ENCODE data around the gene PRRT3. TPM values are rescaled to one million over a fixed set of nuclear protein-coding genes. Genes with fewer than 3 reads are reported as not detected.

PRRT3 gene
- total and polyA plus RNA-seq, 9 of the 15 experiments (the other 6 are each of a cell fraction or from before 2014, with no cell fraction given) = 0.06 to 1.9 (median 1.2) TPM

DNA sequence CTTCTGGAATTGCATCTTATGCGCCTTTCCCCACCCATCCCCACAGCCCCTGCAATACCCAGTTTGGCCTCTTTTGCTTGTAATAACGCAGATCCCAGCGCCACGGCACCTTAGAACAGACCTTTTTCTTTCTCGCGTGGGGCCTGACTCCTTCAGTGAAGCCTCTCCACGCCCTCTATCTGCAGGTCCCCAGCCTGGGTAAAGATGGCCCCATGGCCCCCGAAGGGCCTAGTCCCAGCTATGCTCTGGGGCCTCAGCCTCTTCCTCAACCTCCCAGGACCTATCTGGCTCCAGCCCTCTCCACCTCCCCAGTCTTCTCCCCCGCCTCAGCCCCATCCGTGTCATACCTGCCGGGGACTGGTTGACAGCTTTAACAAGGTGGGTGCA is 18.0 kb downstream of the PRRT3 start:
- H3K4me3 ChIP-seq = peak overlapping the region; percentile 57
- H3K9me1 ChIP-seq (ENCODE audit: control insufficient read depth, insufficient read depth, low read length) = no peaks in the 10 kb centered on the region
- peaks cover 29% of the 10 kb centered on the region for H3K36me3 ChIP-seq (ENCODE audit: control insufficient read depth, insufficient read depth, low read length)
- peaks cover 20% of the 10 kb centered on the region for H3K79me2 ChIP-seq (ENCODE audit: control insufficient read depth, insufficient read depth, low read length)
- in situ Hi-C loops (cut with MboI) (no loop called here), intact Hi-C loops (cut with micrococcal nuclease) (loop anchor here (5.0 to 10.0 kb wide), 5 partner anchors 72 to 291 kb away; partner anchors contain the start of gene VHL)
- BruUV-seq (replicated peaks) = no TSS peak
- peak overlapping the region; percentile 76 to 99 for H3K9ac ChIP-seq (ENCODE audit: insufficient read depth in 1 of 2, low read depth in 2 of 2, low read length in 2 of 2)
- FAIRE-seq (no peak), DNase-seq (ENCODE audit: extremely low read depth in 1 of 4, low spot score in 3 of 4) (peak; percentile 43 to 67 (median 64)), ATAC-seq (peak; percentile 29)
- H4K20me1 ChIP-seq (replicated peaks; ENCODE audit: control insufficient read depth, insufficient read depth, low read length) = no peaks in the 10 kb centered on the region
- peak overlapping the region; percentile 88 for H3K27ac ChIP-seq (ENCODE audit: extremely low read depth, low read depth, low read length)
- peak overlapping the region; percentile 81 for H3K4me2 ChIP-seq (ENCODE audit: insufficient read depth, low read length)
- ChIA-PET CTCF (ENCODE audit: low intra/inter-chr PET ratio) (interaction anchor here (0.6 to 1.3 kb wide), 4 partner anchors 83 to 324 kb away, joined by 3 to 5 read pairs (median 4); no protein-coding TSS in a partner anchor), POLR2A (interaction anchor here (0.6 to 3.4 kb wide), 11 partner anchors 10 to 260 kb away, joined by 3 to 15 read pairs (median 4); partner anchors contain the start of genes BRPF1, EMC3 and IL17RC)
- peaks cover 11 to 39% of the 10 kb centered on the region in 2 experiments; a peak in 4 of 5 replicates for H3K4me1 ChIP-seq (replicated peaks in 1 of 2; ENCODE audit: control insufficient read depth in 2 of 2, insufficient read depth in 2 of 2, low read length in 2 of 2)
- H2AFZ ChIP-seq (ENCODE audit: low read depth, low read length) = peak overlapping the region; percentile 89
- H3K27me3 ChIP-seq (ENCODE audit: control insufficient read depth in 2 of 2, insufficient read depth in 2 of 2, low read length in 2 of 2) = no peaks in the 10 kb centered on the region
- H3K9me3 ChIP-seq (replicated peaks; ENCODE audit: control insufficient read depth, insufficient read depth, low read depth, low read length) = no peaks in the 10 kb centered on the region
- 3% methylated on average over 11 of the region's 11 CpGs for WGBS (ENCODE audit: insufficient coverage, low coverage, missing lambda C conversion rate)
- TF ChIP-seq GTF2E2 (tag; IDR thresholded peaks at IDR 0.05) (no peak), SAFB (IDR thresholded peaks at IDR 0.05; ENCODE audit: borderline replicate concordance, low read depth, low read length) (no peak), SMAD2 (IDR thresholded peaks at IDR 0.05; ENCODE audit: low read depth, low read length) (no peak), HMG20B (CRISPR knock-in tag; IDR thresholded peaks at IDR 0.05) (0 out of 2 replicates have a peak, but pooled peaks have one; percentile 53)
- TF ChIP-seq, protein P1, sequence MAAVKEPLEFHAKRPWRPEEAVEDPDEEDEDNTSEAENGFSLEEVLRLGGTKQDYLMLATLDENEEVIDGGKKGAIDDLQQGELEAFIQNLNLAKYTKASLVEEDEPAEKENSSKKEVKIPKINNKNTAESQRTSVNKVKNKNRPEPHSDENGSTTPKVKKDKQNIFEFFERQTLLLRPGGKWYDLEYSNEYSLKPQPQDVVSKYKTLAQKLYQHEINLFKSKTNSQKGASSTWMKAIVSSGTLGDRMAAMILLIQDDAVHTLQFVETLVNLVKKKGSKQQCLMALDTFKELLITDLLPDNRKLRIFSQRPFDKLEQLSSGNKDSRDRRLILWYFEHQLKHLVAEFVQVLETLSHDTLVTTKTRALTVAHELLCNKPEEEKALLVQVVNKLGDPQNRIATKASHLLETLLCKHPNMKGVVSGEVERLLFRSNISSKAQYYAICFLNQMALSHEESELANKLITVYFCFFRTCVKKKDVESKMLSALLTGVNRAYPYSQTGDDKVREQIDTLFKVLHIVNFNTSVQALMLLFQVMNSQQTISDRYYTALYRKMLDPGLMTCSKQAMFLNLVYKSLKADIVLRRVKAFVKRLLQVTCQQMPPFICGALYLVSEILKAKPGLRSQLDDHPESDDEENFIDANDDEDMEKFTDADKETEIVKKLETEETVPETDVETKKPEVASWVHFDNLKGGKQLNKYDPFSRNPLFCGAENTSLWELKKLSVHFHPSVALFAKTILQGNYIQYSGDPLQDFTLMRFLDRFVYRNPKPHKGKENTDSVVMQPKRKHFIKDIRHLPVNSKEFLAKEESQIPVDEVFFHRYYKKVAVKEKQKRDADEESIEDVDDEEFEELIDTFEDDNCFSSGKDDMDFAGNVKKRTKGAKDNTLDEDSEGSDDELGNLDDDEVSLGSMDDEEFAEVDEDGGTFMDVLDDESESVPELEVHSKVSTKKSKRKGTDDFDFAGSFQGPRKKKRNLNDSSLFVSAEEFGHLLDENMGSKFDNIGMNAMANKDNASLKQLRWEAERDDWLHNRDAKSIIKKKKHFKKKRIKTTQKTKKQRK (IDR thresholded peaks at IDR 0.05; ENCODE audit: borderline replicate concordance, low read depth, low read length) = no peak
- TF ChIP-seq, protein P2, sequence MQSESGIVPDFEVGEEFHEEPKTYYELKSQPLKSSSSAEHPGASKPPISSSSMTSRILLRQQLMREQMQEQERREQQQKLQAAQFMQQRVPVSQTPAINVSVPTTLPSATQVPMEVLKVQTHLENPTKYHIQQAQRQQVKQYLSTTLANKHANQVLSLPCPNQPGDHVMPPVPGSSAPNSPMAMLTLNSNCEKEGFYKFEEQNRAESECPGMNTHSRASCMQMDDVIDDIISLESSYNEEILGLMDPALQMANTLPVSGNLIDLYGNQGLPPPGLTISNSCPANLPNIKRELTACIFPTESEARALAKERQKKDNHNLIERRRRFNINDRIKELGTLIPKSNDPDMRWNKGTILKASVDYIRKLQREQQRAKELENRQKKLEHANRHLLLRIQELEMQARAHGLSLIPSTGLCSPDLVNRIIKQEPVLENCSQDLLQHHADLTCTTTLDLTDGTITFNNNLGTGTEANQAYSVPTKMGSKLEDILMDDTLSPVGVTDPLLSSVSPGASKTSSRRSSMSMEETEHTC (IDR thresholded peaks at IDR 0.05) = no peak
- TF ChIP-seq, protein P3, sequence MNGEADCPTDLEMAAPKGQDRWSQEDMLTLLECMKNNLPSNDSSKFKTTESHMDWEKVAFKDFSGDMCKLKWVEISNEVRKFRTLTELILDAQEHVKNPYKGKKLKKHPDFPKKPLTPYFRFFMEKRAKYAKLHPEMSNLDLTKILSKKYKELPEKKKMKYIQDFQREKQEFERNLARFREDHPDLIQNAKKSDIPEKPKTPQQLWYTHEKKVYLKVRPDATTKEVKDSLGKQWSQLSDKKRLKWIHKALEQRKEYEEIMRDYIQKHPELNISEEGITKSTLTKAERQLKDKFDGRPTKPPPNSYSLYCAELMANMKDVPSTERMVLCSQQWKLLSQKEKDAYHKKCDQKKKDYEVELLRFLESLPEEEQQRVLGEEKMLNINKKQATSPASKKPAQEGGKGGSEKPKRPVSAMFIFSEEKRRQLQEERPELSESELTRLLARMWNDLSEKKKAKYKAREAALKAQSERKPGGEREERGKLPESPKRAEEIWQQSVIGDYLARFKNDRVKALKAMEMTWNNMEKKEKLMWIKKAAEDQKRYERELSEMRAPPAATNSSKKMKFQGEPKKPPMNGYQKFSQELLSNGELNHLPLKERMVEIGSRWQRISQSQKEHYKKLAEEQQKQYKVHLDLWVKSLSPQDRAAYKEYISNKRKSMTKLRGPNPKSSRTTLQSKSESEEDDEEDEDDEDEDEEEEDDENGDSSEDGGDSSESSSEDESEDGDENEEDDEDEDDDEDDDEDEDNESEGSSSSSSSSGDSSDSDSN (IDR thresholded peaks at IDR 0.05; ENCODE audit: borderline replicate concordance in 1 of 2, low read depth in 2 of 2, low read length in 2 of 2) = peak in 1 of 2 experiments; percentile 28; a peak in 1 of 4 replicates
- TF ChIP-seq, protein P4, sequence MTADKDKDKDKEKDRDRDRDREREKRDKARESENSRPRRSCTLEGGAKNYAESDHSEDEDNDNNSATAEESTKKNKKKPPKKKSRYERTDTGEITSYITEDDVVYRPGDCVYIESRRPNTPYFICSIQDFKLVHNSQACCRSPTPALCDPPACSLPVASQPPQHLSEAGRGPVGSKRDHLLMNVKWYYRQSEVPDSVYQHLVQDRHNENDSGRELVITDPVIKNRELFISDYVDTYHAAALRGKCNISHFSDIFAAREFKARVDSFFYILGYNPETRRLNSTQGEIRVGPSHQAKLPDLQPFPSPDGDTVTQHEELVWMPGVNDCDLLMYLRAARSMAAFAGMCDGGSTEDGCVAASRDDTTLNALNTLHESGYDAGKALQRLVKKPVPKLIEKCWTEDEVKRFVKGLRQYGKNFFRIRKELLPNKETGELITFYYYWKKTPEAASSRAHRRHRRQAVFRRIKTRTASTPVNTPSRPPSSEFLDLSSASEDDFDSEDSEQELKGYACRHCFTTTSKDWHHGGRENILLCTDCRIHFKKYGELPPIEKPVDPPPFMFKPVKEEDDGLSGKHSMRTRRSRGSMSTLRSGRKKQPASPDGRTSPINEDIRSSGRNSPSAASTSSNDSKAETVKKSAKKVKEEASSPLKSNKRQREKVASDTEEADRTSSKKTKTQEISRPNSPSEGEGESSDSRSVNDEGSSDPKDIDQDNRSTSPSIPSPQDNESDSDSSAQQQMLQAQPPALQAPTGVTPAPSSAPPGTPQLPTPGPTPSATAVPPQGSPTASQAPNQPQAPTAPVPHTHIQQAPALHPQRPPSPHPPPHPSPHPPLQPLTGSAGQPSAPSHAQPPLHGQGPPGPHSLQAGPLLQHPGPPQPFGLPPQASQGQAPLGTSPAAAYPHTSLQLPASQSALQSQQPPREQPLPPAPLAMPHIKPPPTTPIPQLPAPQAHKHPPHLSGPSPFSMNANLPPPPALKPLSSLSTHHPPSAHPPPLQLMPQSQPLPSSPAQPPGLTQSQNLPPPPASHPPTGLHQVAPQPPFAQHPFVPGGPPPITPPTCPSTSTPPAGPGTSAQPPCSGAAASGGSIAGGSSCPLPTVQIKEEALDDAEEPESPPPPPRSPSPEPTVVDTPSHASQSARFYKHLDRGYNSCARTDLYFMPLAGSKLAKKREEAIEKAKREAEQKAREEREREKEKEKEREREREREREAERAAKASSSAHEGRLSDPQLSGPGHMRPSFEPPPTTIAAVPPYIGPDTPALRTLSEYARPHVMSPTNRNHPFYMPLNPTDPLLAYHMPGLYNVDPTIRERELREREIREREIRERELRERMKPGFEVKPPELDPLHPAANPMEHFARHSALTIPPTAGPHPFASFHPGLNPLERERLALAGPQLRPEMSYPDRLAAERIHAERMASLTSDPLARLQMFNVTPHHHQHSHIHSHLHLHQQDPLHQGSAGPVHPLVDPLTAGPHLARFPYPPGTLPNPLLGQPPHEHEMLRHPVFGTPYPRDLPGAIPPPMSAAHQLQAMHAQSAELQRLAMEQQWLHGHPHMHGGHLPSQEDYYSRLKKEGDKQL (CRISPR knock-in tag; IDR thresholded peaks at IDR 0.05; ENCODE audit: borderline replicate concordance) = no peak

All from K562 (cell line).